OCI-LY1 (cell line): ENCODE results near the gene IGFALS.

ENCODE experiments used
- CTCF ChIP-seq: fragments of 200-600 bp; sonication (generic), shearing (Covaris generic); IDR thresholded peaks from 2 replicates; pipeline ENCODE4 v1.5.1; 2017; ENCODE audit warnings: mild to moderate bottlenecking, antibody characterized with exemption, low read length, moderate library complexity, mixed read lengths
- EZH2 ChIP-seq: fragments of 200-600 bp; sonication (generic), shearing (Covaris generic); IDR thresholded peaks from 2 replicates; pipeline ENCODE4 v1.8.0; 2017; ENCODE audit warnings: borderline replicate concordance, mixed run types, mild to moderate bottlenecking, antibody characterized with exemption, low read length, moderate library complexity, mixed read lengths

DNA sequence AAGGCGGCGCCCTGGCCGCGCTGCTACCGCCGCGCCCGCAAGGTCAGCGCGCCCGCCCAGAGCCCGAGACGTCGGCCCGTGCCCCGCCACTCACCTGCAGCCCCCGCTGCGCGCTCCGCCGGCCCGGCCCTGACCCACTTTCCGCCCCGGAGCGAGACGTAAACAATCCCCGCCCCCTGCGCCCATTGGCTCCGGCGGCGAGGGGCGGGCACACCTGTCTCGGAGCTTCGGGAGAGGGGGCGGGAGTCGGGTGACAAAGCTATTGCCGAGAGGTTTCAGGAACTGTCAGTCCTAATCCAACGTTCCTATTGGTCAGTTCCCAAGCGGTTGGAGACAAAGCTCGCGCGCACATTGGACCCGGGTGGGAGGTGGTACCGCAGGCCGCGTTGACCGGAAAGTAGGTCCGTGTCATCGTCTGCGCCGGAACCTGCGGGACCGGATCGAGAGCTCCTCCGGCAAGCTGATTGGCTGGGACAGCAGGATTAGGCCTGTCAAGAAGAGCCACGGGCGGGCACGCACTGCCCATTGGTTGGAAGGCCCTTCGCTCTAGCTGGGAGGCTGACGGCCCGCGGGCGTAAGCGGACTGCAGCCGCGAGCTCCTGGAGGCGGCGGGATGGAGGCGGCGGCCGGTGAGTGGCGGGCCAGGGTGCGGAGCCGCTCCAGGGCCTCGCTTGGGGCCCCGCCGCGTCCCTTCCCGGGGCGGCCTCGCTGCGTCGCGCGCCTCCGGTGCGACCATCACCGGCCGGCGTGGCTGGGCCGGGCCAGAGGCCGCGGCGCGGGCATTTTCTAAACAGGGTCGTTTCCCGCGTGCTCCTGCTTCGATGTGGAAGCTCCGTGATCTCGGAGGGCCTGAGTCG, 10.9 kb downstream of the IGFALS start, which contains the start of the genes NUBP2 and SPSB3:
- TF ChIP-seq CTCF = no peak
- TF ChIP-seq EZH2 = no peak
